Mesothelial cell of epicardium (in vitro differentiated cells): ENCODE measurements around the gene CCDC195. TPM values are rescaled to one million over a fixed set of nuclear protein-coding genes. Genes with fewer than 3 reads are reported as not detected.

Experiments used
- DNase-seq, 2 experiments: peaks; one replicate each; pipeline ENCODE4 v3.0.0; 2021; ENCODE audit warnings: low spot score in 2 of 2; ENCODE audit not compliant: unreplicated experiment in 2 of 2
- H3K27ac Mint-ChIP-seq: 2 replicates; pipeline ENCODE4 v1.8.0; 2021; ENCODE audit warnings: mixed read lengths
- H3K27me3 Mint-ChIP-seq: 2 replicates; pipeline ENCODE4 v1.8.0; 2021; ENCODE audit warnings: low read depth, mixed read lengths
- H3K36me3 Mint-ChIP-seq: 2 replicates; pipeline ENCODE4 v1.8.0; 2021; ENCODE audit warnings: mixed read lengths
- H3K4me1 Mint-ChIP-seq: 2 replicates; pipeline ENCODE4 v1.8.0; 2021; ENCODE audit warnings: mixed read lengths
- H3K4me3 Mint-ChIP-seq: 2 replicates; pipeline ENCODE4 v1.8.0; 2021; ENCODE audit warnings: mild to moderate bottlenecking, moderate library complexity, mixed read lengths
- H3K9me3 Mint-ChIP-seq: 2 replicates; pipeline ENCODE4 v1.8.0; 2021; ENCODE audit warnings: mixed read lengths
- CTCF ChIP-seq: fragments of 200-600 bp; sonication (generic); IDR thresholded peaks from one replicate; pipeline ENCODE4 v1.5.0; 2021; ENCODE audit warnings: antibody characterized with exemption; ENCODE audit not compliant: unreplicated experiment
- total RNA-seq: library from RNA; stranded (reverse); gene quantifications from 3 replicates; pipeline ENCODE4 v1.2.1, GENCODE V29; 2021

CCDC195 gene
- total RNA-seq, 1 donor from 2014 or later: not detected

DNA sequence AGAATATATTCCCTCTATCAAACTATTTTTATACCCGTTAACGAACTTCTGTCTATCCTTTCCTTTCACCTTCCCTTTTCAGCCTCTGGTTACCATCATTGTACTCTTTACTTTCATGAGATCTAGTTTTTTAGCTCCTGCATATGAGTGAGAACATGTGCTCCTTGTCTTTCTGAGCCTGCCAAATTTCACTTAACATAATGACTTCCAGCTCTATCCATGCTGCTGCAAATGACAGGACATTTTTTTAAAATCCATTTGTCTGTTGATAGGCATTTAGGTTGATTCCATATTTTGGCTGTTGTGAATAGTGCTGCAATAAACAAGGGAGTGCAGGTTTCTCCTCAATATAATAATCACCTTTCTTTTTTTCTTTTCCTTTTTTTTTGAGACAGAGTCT lies 8.2 kb upstream of the CCDC195 start:
- DNase-seq: no peak
- no peak overlapping the region for H3K4me3 Mint-ChIP-seq
- no peaks in the 10 kb centered on the region for H3K27me3 Mint-ChIP-seq
- no peak overlapping the region for H3K27ac Mint-ChIP-seq
- no peaks in the 10 kb centered on the region for H3K36me3 Mint-ChIP-seq
- H3K9me3 Mint-ChIP-seq: peaks cover 28% of the 10 kb centered on the region
- H3K4me1 Mint-ChIP-seq: no peaks in the 10 kb centered on the region
- TF ChIP-seq CTCF: no peak

DNA sequence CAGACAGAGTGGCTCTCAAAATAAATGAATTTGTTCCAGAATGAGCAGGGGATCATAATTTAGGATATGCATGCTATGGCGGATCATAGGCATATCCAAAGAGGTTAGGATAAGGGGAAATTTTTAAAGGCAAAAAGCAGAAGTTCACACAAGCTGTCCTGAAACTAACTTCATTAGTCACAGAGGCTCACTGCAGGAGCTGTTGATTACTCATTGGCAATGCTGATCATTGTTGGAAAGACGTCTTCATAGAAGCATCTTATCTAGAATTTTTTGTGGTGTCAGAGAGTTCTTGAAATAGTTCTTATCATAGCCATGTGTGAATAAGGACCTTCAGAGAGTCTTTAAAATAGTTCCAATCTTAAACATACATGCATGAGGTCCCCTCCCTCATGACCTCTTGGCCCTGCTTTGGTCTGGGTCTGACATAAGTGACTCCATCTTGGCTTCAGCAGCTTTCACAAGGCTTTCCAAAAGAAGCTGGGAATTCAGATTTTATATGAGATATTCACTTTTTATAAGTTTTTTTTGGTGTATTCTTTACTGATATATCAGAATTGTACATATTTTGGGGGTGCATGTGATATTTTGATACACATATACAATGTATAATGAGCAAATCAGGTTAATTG lies 7.5 kb upstream of the CCDC195 start:
- TF ChIP-seq CTCF: no peak
- no peak for DNase-seq
- Mint-ChIP-seq H3K27ac (no peak overlapping the region), H3K27me3 (no peaks in the 10 kb centered on the region), H3K9me3 (peaks cover 25% of the 10 kb centered on the region), H3K4me3 (no peak overlapping the region), H3K36me3 (no peaks in the 10 kb centered on the region), H3K4me1 (no peaks in the 10 kb centered on the region)

DNA sequence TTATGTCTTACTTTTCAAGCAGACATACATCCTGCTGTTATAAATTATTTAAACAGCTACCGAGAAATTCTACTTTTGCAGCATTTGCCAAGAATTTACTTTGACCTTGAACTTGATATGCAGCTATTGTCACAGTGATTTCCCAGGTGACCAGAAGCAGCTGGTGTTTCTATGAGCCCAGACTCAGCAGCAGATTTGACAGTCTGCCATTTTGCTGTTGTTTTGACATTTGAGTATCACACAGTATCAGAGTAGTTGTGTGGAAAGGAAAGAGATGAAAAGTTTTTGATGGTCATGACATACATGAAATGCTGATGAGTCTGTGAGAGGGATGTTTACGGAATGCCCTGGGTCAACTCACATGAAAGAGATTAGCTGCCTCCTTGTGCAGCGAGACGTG lies 6.6 kb upstream of the CCDC195 start:
- no peak for TF ChIP-seq CTCF
- no peaks in the 10 kb centered on the region for H3K27me3 Mint-ChIP-seq
- no peak for DNase-seq
- H3K4me3 Mint-ChIP-seq: no peak overlapping the region
- H3K36me3 Mint-ChIP-seq: no peaks in the 10 kb centered on the region
- H3K4me1 Mint-ChIP-seq: no peaks in the 10 kb centered on the region
- peaks cover 20% of the 10 kb centered on the region for H3K9me3 Mint-ChIP-seq
- no peak overlapping the region for H3K27ac Mint-ChIP-seq

DNA sequence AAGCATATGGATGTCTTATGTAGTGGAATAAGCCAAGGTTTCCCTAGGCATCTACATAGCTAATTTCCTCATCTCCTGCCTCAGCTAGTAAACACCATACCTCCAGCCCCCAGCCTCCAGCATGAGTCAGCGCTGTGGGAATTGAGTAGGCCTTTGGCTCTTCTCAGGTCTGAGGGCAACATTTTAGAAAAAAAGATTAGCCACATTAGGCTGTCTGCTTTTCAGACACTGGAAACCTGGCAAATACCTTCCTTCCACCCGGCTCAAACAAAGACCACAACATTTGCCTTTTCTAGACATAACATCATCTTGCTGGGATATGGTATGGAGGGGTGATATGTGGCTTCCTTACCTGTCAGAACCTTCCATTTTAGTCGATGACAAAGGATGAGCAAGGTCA lies 6.1 kb upstream of the CCDC195 start:
- no peak overlapping the region for H3K27ac Mint-ChIP-seq
- no peak overlapping the region for H3K4me3 Mint-ChIP-seq
- no peaks in the 10 kb centered on the region for H3K36me3 Mint-ChIP-seq
- TF ChIP-seq CTCF: no peak
- H3K27me3 Mint-ChIP-seq: no peaks in the 10 kb centered on the region
- H3K4me1 Mint-ChIP-seq: no peaks in the 10 kb centered on the region
- H3K9me3 Mint-ChIP-seq: peaks cover 15% of the 10 kb centered on the region
- DNase-seq: no peak

GRCh38 chr2:224716921-224717320 lies 756 bp upstream of the CCDC195 start:
- no peak for DNase-seq
- Mint-ChIP-seq H3K27me3 (no peaks in the 10 kb centered on the region), H3K4me3 (no peak overlapping the region), H3K4me1 (no peaks in the 10 kb centered on the region), H3K27ac (no peak overlapping the region), H3K9me3 (peaks cover 7% of the 10 kb centered on the region), H3K36me3 (no peaks in the 10 kb centered on the region)
- TF ChIP-seq CTCF: no peak
